DOHH2 (cell line): ENCODE data around the gene FAM90A26.
"Not testable (repeated sequence)": the region's sequence is repeated elsewhere in the genome, so short reads cannot be mapped to it uniquely, and the experiment has no call there.

ENCODE experiments used
- H3F3A ChIP-seq: fragments of 200-600 bp; sonication (generic), shearing (Covaris generic); 2 replicates; pipeline ENCODE4 v1.6.0; 2016; ENCODE audit warnings: antibody characterized with exemption, mild to moderate bottlenecking; ENCODE audit not compliant: control insufficient read depth, insufficient read depth
- H3K27ac ChIP-seq: fragments of 200-600 bp; sonication (generic); 2 replicates; pipeline ENCODE4 v1.5.1; 2014; ENCODE audit warnings: low read depth, mild to moderate bottlenecking, low read length, moderate library complexity
- H3K27me3 ChIP-seq: fragments of 200-600 bp; sonication (generic); 2 replicates; pipeline ENCODE4 v1.6.1; 2014; ENCODE audit warnings: mild to moderate bottlenecking, low read length, mixed read lengths; ENCODE audit not compliant: control insufficient read depth
- H3K36me3 ChIP-seq: fragments of 200-600 bp; sonication (generic); 2 replicates; pipeline ENCODE4 v1.6.1; 2014; ENCODE audit warnings: mild to moderate bottlenecking, low read length, moderate library complexity, mixed read lengths; ENCODE audit not compliant: control insufficient read depth
- H3K4me1 ChIP-seq: fragments of 200-600 bp; sonication (generic); 2 replicates; pipeline ENCODE4 v1.6.1; 2014; ENCODE audit warnings: mild to moderate bottlenecking, low read length, mixed read lengths; ENCODE audit not compliant: control insufficient read depth
- H3K4me2 ChIP-seq: fragments of 200-600 bp; sonication (generic); 2 replicates; pipeline ENCODE4 v1.6.0; 2014; ENCODE audit warnings: mild to moderate bottlenecking, low read length, moderate library complexity
- H3K4me3 ChIP-seq: fragments of 200-600 bp; sonication (generic); 2 replicates; pipeline ENCODE4 v1.5.1; 2014; ENCODE audit warnings: mild to moderate bottlenecking, low read length, mixed read lengths
- H3K79me2 ChIP-seq: fragments of 200-600 bp; sonication (generic); 2 replicates; pipeline ENCODE4 v1.6.1; 2014; ENCODE audit warnings: mild to moderate bottlenecking, low read length, mixed read lengths; ENCODE audit not compliant: control insufficient read depth
- H3K9me2 ChIP-seq: fragments of 200-600 bp; sonication (generic); replicated peaks from 2 replicates; pipeline ENCODE4 v1.6.1; 2014; ENCODE audit warnings: mild to moderate bottlenecking, low read length, mixed read lengths; ENCODE audit not compliant: control insufficient read depth
- H3K9me3 ChIP-seq: fragments of 200-600 bp; sonication (generic); 2 replicates; pipeline ENCODE4 v1.6.1; 2014; ENCODE audit warnings: antibody characterized with exemption, low read length, mixed read lengths; ENCODE audit not compliant: control insufficient read depth, insufficient read depth
- H4K20me1 ChIP-seq: fragments of 200-600 bp; sonication (generic); 2 replicates; pipeline ENCODE4 v1.6.0; 2014; ENCODE audit warnings: low read depth, mild to moderate bottlenecking, antibody characterized with exemption, low read length, moderate library complexity; ENCODE audit not compliant: control insufficient read depth, insufficient read depth
- CTCF ChIP-seq: fragments of 200-600 bp; sonication (generic); IDR thresholded peaks from one replicate; pipeline ENCODE4 v1.5.1; 2014; ENCODE audit warnings: antibody characterized with exemption, mild to moderate bottlenecking, low read depth, low read length; ENCODE audit not compliant: poor library complexity, severe bottlenecking

FAM90A26 gene

GRCh38 chr4:9169791-9170459 lies at the start of gene FAM90A26:
TSS of gene FAM90A26 (plus strand) at chr4:9170409. CDS start at chr4:9173173, 2,764 bp downstream.
- not testable (repeated sequence) for H3K4me2 ChIP-seq, H3K27ac ChIP-seq, H3K9me3 ChIP-seq, H3F3A ChIP-seq, H3K4me1 ChIP-seq, H3K36me3 ChIP-seq, H3K79me2 ChIP-seq, H4K20me1 ChIP-seq, H3K27me3 ChIP-seq, H3K9me2 ChIP-seq, H3K4me3 ChIP-seq

GRCh38 chr4:9122711-9123110 lies 47.5 kb upstream of the FAM90A26 start:
- not testable (repeated sequence) for H3K27ac ChIP-seq, H3K27me3 ChIP-seq, H3K4me2 ChIP-seq, H3K36me3 ChIP-seq, H3K4me1 ChIP-seq, H3F3A ChIP-seq, H3K4me3 ChIP-seq, H3K9me2 ChIP-seq, H3K9me3 ChIP-seq, H4K20me1 ChIP-seq, H3K79me2 ChIP-seq

GRCh38 chr4:9123572-9124007 lies 46.6 kb upstream of the FAM90A26 start:
- H3K9me2 ChIP-seq, H4K20me1 ChIP-seq, H3K36me3 ChIP-seq, H3F3A ChIP-seq, H3K4me2 ChIP-seq, H3K4me3 ChIP-seq, H3K79me2 ChIP-seq, H3K27me3 ChIP-seq, H3K27ac ChIP-seq, H3K9me3 ChIP-seq, H3K4me1 ChIP-seq: not testable (repeated sequence)
- TF ChIP-seq CTCF, result peak; percentile 60

GRCh38 chr4:9125601-9126161 lies 44.5 kb upstream of the FAM90A26 start:
- H3K27me3 ChIP-seq, H3K4me1 ChIP-seq, H3K36me3 ChIP-seq, H3K4me3 ChIP-seq, H3K9me3 ChIP-seq, H3K79me2 ChIP-seq, H3K4me2 ChIP-seq, H3K27ac ChIP-seq, H3K9me2 ChIP-seq, H4K20me1 ChIP-seq, H3F3A ChIP-seq: not testable (repeated sequence)

- not testable (repeated sequence) for H4K20me1 ChIP-seq, H3K27me3 ChIP-seq, H3K4me1 ChIP-seq, H3K9me3 ChIP-seq, H3F3A ChIP-seq, H3K36me3 ChIP-seq, H3K4me3 ChIP-seq, H3K27ac ChIP-seq, H3K79me2 ChIP-seq, H3K9me2 ChIP-seq, H3K4me2 ChIP-seq
Measured at GRCh38 chr4:9131420-9131819, 38.8 kb upstream of the FAM90A26 start.

- H3F3A ChIP-seq, H3K4me1 ChIP-seq, H3K27ac ChIP-seq, H3K27me3 ChIP-seq, H3K9me2 ChIP-seq, H3K9me3 ChIP-seq, H3K79me2 ChIP-seq, H3K4me3 ChIP-seq, H3K36me3 ChIP-seq, H3K4me2 ChIP-seq, H4K20me1 ChIP-seq: not testable (repeated sequence)
Measured at GRCh38 chr4:9132849-9133248, 37.4 kb upstream of the FAM90A26 start.

GRCh38 chr4:9134011-9134410 lies 36.2 kb upstream of the FAM90A26 start:
- H3K9me2 ChIP-seq, H4K20me1 ChIP-seq, H3K36me3 ChIP-seq, H3K27me3 ChIP-seq, H3K4me3 ChIP-seq, H3F3A ChIP-seq, H3K4me2 ChIP-seq, H3K9me3 ChIP-seq, H3K79me2 ChIP-seq, H3K27ac ChIP-seq, H3K4me1 ChIP-seq: not testable (repeated sequence)
